WI38 (cell line): ENCODE results near the gene KRTAP9-2.
"Not testable (repeated sequence)": the region's sequence is repeated elsewhere in the genome, so short reads cannot be mapped to it uniquely, and the experiment has no call there.

Source experiments
- H3K4me3 ChIP-seq: 2 replicates; pipeline ENCODE4 v1.5.1; 2011; ENCODE audit warnings: low read depth, mild to moderate bottlenecking, control low read depth, low read length
- CTCF ChIP-seq: IDR thresholded peaks from 2 replicates; pipeline ENCODE4 v1.5.1; 2012; ENCODE audit warnings: low read depth, mild to moderate bottlenecking, control low read depth, low read length

The KRTAP9-2 gene

GRCh38 chr17:41251261-41251660 lies 24.8 kb downstream of the KRTAP9-2 start:
- no peak overlapping the region for H3K4me3 ChIP-seq
- no peak for TF ChIP-seq CTCF

DNA sequence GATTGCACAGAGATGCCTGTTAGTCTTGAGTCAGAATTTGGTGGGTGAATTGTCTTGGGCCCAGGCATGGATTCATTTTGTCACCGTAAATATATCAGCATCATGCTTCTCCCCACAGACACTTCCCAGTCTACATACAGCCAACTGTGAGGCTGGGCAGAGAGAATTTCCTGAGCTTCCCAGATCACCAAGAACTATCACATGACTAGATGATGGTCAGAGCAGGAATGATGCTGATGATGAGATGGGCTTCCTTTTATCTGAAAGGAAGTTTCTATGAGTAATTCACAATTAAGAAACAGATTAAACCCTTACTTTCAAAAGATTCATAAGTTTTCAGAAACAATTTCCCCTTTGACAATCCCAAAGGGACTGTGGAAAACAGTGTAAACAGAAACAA lies 28.4 kb downstream of the KRTAP9-2 start:
- no peak overlapping the region for H3K4me3 ChIP-seq
- TF ChIP-seq CTCF: no peak

DNA sequence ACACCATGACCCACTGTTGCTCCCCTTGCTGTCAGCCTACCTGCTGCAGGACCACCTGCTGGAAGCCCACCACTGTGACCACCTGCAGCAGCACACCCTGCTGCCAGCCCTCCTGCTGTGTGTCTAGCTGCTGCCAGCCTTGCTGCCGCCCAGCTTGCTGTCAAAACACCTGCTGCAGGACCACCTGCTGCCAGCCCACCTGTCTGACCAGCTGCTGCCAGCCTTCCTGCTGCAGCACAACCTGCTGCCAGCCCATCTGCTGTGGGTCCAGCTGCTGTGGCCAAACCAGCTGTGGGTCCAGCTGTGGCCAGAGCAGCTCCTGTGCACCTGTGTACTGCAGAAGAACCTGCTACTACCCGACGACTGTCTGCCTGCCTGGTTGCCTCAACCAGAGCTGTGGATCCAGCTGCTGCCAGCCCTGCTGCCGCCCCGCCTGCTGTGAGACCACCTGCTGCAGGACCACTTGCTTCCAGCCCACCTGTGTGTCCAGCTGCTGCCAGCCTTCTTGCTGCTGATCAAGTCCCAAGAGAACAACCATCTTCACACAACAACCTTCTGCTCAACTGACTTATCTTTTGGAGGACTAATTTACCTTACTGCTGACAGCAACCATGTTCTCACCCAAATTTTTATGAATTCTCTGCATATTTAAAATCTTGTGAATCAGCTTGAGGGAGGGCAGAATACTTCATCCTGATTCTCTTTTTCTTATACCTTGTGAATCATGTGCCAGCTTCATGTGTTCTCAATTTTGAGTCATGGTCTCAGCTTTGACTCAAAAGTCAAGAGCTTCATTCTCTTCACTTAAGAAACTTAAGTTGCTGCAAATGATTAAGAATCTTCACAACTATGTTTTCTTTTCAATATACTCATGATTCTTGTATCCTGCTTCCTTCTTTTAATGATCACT lies 29.2 kb downstream of the KRTAP9-2 start, which contains the start of gene KRTAP9-9:
Gene KRTAP9-9, plus strand, starts transcription at position 4 of the 910 bp plus-strand sequence.
- not testable (repeated sequence) for H3K4me3 ChIP-seq

DNA sequence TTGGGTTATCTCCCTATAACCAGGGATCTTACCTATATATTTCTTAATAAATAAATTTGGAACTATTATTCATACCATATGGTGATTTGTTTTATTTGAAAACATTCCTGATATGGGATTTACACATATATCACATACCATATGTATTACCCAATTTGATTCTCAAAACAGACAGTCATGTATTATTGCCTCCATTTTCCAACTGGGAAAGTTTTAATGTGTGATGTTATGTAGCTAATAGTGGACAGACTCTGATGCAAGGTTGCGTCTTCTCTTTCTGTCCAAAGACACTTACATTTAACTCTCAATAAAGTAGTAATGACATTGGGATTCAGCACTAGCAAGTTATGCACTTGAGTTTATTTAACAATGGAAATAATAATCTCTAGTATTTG lies 29.8 kb downstream of the KRTAP9-2 start:
- no peak for TF ChIP-seq CTCF
- H3K4me3 ChIP-seq: no peak overlapping the region

- no peak for TF ChIP-seq CTCF
- no peak overlapping the region for H3K4me3 ChIP-seq
Measured at GRCh38 chr17:41258406-41258805, 32.0 kb downstream of the KRTAP9-2 start.

GRCh38 chr17:41263212-41263611 lies 36.8 kb downstream of the KRTAP9-2 start:
- no peak for TF ChIP-seq CTCF
- no peak overlapping the region for H3K4me3 ChIP-seq

GRCh38 chr17:41264599-41264998 lies 38.2 kb downstream of the KRTAP9-2 start:
- no peak overlapping the region for H3K4me3 ChIP-seq
- TF ChIP-seq CTCF: no peak
